ENCODE results near the gene CSNK2A3. TPM values are rescaled to one million over a fixed set of nuclear protein-coding genes. Genes with fewer than 3 reads are reported as not detected.

The CSNK2A3 gene
- total RNA-seq, 4 donors from 2014 or later: 0.64 to 1.5 (median 0.68) TPM; not detected in 1

DNA sequence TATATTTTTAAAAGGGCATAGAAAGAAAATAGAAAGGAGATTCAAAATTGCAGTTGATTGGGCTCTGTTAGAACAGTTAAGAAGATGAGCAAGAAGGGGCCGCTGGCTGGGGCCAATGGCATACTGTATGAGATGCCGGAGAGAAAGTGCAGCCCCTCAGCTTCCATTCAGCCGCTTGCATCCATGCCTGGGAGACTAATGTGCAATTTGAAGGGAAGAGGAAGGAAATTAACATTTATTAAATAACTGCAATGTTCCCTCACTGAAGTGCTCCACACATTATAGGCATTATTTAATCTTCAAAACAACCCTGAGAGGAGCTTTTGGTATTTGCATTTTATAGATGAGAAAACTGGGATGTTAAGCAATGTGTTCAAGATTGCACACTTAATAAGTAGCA, 44.7 kb upstream of the CSNK2A3 start:
- WGBS, 2 donors (ENCODE audit: low coverage in 1 of 2): 86 to 89% methylated on average over 3 of the region's 3 CpGs
- Histone ChIP-seq H3K4me3 (no peak overlapping the region), H3K27me3 (no peaks in the 10 kb centered on the region), H3K4me1 (peaks cover 0 to 19% (median 3%) of the 10 kb centered on the region in 4 donors), H3K36me3 (no peaks in the 10 kb centered on the region), H3K9me3 (no peaks in the 10 kb centered on the region), H3K27ac (no peak overlapping the region)
- TF ChIP-seq, protein P1, sequence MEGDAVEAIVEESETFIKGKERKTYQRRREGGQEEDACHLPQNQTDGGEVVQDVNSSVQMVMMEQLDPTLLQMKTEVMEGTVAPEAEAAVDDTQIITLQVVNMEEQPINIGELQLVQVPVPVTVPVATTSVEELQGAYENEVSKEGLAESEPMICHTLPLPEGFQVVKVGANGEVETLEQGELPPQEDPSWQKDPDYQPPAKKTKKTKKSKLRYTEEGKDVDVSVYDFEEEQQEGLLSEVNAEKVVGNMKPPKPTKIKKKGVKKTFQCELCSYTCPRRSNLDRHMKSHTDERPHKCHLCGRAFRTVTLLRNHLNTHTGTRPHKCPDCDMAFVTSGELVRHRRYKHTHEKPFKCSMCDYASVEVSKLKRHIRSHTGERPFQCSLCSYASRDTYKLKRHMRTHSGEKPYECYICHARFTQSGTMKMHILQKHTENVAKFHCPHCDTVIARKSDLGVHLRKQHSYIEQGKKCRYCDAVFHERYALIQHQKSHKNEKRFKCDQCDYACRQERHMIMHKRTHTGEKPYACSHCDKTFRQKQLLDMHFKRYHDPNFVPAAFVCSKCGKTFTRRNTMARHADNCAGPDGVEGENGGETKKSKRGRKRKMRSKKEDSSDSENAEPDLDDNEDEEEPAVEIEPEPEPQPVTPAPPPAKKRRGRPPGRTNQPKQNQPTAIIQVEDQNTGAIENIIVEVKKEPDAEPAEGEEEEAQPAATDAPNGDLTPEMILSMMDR (IDR thresholded peaks at IDR 0.05): no peak
- TF ChIP-seq EP300 (IDR thresholded peaks at IDR 0.05; ENCODE audit: low read depth): no peak
- no peak for TF ChIP-seq POLR2AphosphoS5 (IDR thresholded peaks at IDR 0.05)
- TF ChIP-seq POLR2A (IDR thresholded peaks at IDR 0.05): no peak
- in situ Hi-C loops (cut with MboI; ENCODE audit: low pct_ligation_motif_present in 1 of 4, low pct_unique_long_range_greater_than_20kb in 1 of 4, low sequenced_read_pairs in 3 of 4) (no loop called here), intact Hi-C loops (cut with DNase I; ENCODE audit: low total_unique reads) (no loop called here)
- no peak for DNase-seq

DNA sequence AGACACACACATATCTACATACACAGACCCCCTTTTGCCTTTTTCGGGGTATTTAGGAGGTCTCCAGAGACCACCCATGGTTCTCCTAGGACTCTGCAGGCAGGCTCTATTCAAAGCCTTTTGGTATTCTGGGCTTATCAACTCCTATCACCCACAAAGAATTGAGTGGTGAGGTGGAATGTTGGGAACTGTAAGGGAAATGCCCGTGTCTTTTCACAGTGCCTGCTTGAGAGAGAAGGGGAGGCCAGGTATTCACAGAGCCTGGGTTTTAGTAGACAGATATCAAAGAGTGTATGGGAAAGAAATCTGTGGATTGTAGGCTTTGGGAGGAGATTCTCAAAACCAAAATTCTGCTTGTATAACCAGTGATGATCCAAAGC, 44.0 kb upstream of the CSNK2A3 start:
- peaks cover 1 to 19% (median 6%) of the 10 kb centered on the region in 4 donors for H3K4me1 ChIP-seq
- in situ Hi-C loops (cut with MboI; ENCODE audit: low pct_ligation_motif_present in 1 of 4, low pct_unique_long_range_greater_than_20kb in 1 of 4, low sequenced_read_pairs in 3 of 4): no loop called here
- peak overlapping the region; percentile 34 to 50 (median 42) for H3K27ac ChIP-seq
- TF ChIP-seq, protein P1 (IDR thresholded peaks at IDR 0.05): no peak
- no peak for TF ChIP-seq EP300 (IDR thresholded peaks at IDR 0.05; ENCODE audit: low read depth)
- no peaks in the 10 kb centered on the region for H3K36me3 ChIP-seq
- H3K27me3 ChIP-seq: no peaks in the 10 kb centered on the region
- 63% methylated on average over 2 of the region's 2 CpGs; no CpG with 5 or more reads in 1 of the 2 donors for WGBS, 2 donors (ENCODE audit: low coverage in 1 of 2)
- no peak for DNase-seq
- H3K9me3 ChIP-seq: no peaks in the 10 kb centered on the region
- H3K4me3 ChIP-seq: no peak overlapping the region
- intact Hi-C loops (cut with DNase I; ENCODE audit: low total_unique reads): no loop called here

DNA sequence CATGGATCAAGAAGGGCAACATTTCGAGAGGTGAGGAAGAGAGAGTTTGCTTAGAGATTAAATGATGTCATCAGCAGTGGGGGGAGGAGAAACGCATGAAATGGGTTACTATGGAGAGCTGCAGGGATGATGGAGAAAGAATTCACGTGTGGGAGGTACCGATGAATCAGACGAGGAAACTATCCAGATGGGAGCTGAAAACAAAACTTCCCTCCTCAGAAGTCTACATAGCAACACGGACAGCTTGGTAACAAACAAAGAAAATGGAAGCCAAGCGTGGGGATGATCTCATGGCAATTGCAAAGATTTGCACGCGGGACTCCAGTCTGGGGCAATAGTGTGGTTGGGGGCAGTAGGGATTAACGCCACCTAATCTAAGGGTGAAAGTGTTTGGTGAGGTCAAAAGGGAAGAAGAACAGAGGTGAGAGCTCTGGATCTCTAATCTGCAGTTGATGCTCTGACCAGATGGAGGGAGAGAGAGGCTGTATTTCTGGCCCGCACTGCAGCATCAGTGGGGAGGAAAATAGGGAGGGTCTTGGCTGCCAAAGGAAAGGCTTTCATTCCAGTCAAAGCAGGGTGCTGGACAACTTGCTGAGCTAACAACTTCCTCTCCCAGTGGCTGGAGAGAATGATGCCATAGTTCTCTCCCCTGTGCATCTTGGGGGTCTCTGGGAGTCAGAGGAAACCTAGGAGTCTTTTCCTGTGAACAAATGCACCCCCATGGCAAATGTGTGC, 43.4 kb upstream of the CSNK2A3 start:
- no peaks in the 10 kb centered on the region for H3K27me3 ChIP-seq
- WGBS, 2 donors (ENCODE audit: low coverage in 1 of 2): 62 to 80% methylated on average over 1 to 11 of the region's 11 CpGs
- H3K9me3 ChIP-seq: no peaks in the 10 kb centered on the region
- TF ChIP-seq, protein P1 (IDR thresholded peaks at IDR 0.05): no peak
- TF ChIP-seq POLR2A (IDR thresholded peaks at IDR 0.05) (no peak), POLR2AphosphoS5 (IDR thresholded peaks at IDR 0.05) (peak in 1 of 3 donors; percentile 33), EP300 (IDR thresholded peaks at IDR 0.05; ENCODE audit: low read depth) (no peak)
- no peaks in the 10 kb centered on the region for H3K36me3 ChIP-seq
- intact Hi-C loops (cut with DNase I; ENCODE audit: low total_unique reads): no loop called here
- peaks cover 7 to 23% (median 9%) of the 10 kb centered on the region in 4 donors for H3K4me1 ChIP-seq
- H3K4me3 ChIP-seq: no peak overlapping the region
- H3K27ac ChIP-seq: peak overlapping the region; percentile 34 to 50 (median 44)
- no peak for DNase-seq
- in situ Hi-C loops (cut with MboI; ENCODE audit: low pct_ligation_motif_present in 1 of 4, low pct_unique_long_range_greater_than_20kb in 1 of 4, low sequenced_read_pairs in 3 of 4): no loop called here

DNA sequence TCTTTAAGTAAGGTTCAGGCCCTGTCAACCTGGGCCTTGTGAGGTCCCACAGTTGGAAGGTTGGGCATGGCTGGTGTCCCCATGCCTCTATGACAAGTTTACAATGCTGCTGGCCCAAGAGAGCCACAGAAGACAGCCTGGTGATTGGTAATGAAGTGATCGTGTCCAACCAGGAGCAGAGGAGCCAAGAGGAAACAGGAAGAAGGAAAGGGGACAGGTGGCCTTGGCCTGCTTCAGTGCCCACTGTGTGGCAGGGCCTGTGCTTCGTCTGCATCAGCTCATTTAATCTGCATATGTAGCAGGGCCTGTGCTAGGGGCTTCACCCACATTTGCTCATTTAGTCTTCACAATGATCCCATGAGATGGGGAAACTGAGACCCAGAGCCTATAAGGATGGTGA, 42.1 kb upstream of the CSNK2A3 start:
- no peak for DNase-seq
- WGBS, 2 donors (ENCODE audit: low coverage in 1 of 2): 80 to 88% methylated on average over 1 to 2 of the region's 2 CpGs
- intact Hi-C loops (cut with DNase I; ENCODE audit: low total_unique reads) (no loop called here), in situ Hi-C loops (cut with MboI; ENCODE audit: low pct_ligation_motif_present in 1 of 4, low pct_unique_long_range_greater_than_20kb in 1 of 4, low sequenced_read_pairs in 3 of 4) (no loop called here)
- H3K9me3 ChIP-seq: no peaks in the 10 kb centered on the region
- no peaks in the 10 kb centered on the region for H3K27me3 ChIP-seq
- no peak overlapping the region for H3K27ac ChIP-seq
- TF ChIP-seq, protein P1 (IDR thresholded peaks at IDR 0.05): no peak
- no peak for TF ChIP-seq POLR2AphosphoS5 (IDR thresholded peaks at IDR 0.05)
- TF ChIP-seq POLR2A (IDR thresholded peaks at IDR 0.05): no peak
- no peak for TF ChIP-seq EP300 (IDR thresholded peaks at IDR 0.05; ENCODE audit: low read depth)
- no peak overlapping the region for H3K4me3 ChIP-seq
- H3K36me3 ChIP-seq: no peaks in the 10 kb centered on the region
- peaks cover 7 to 36% (median 11%) of the 10 kb centered on the region in 4 donors for H3K4me1 ChIP-seq

Measured in transverse colon (tissue), 4 donors.